ENCODE measurements around the gene FRY.

Gene FRY

GRCh38 chr13:32016631-32017030, 14.9 kb upstream of the FRY start:
- DNase-seq (ENCODE audit: low spot score) = no peak

DNA sequence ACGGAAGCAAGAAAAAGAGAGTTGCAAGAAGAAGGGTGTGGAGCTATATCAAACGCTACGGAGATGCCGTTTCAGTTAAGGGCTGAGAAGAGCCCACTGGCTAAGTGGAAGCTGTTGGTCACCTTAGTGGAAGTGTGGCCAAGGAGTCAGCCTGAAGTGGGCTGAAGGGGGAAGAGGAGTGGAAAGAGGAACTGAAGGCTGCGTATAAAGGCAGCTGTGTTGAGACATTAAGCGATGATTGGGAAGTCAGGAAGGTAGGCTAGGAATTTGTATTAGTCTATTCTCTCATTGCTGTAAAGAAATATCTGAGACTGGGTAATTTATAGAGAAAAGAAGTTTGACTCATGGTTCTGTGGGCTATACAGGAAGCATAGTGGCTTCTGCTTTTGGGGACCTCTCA, 14.1 kb upstream of the FRY start:
- no peak for DNase-seq (ENCODE audit: low spot score)

GRCh38 chr13:32019612-32020233, 11.9 kb upstream of the FRY start:
- no peak for DNase-seq (ENCODE audit: low spot score)

DNA sequence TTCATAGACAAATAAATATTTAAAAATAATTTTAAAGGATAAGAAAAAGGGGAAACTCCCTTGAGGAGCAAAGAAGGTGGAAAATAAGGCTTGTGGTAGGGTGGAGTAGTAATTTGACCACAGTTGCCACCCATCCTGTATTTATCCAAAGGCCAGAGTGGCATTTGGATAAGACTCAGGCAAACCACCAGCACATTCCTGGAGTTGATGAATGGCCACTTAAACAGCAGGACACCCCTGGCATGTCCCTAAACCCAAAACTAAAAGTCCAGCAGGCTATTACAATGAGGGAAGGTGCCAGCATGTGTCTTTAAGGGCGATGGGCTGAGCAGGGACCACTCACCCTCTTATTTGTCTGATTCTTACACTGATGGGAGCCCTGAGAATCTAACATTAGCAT, 9.8 kb upstream of the FRY start:
- DNase-seq (ENCODE audit: low spot score) = no peak

DNA sequence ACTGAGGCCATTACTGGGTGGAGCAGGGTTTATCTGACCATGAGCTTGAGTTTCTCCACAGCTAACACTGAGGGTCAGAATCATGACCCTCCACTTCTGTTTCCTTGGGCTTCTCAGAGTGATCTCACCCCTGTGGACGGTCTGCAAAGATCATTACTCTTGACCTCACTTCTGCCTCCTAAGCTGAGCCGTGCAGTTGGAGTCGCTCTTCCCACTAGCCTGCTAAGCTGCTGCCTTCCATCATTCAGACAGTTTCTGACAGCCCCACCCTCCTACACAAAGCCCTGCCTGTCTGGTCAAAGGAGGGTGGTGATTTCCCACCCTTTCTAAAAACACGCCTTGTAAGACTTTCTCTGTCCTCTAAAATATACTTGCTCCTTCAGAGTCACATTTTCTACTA, 9.3 kb upstream of the FRY start:
- no peak for DNase-seq (ENCODE audit: low spot score)

GRCh38 chr13:32023096-32023495, 8.5 kb upstream of the FRY start:
- no peak for DNase-seq (ENCODE audit: low spot score)

DNA sequence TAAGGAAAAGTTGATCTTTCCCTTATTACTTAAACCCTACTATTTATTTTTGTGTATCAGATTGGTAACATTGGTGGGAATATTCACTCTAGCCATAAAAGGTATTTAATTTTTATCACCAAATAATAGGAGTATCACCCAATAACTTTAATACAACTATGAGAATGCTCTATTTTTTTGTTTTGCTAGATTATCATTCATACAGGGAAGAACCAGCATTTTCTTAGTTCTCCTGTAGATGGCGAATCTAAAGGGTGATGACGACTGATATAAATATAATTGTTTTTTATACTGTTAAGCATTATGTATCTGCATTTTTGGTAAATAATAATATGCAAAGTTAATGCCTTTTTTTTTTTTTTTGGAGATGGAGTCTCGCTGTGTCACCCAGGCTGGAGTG, 7.9 kb upstream of the FRY start:
- no peak for DNase-seq (ENCODE audit: low spot score)

- no peak for DNase-seq (ENCODE audit: low spot score)
These were observed 6.8 kb upstream of the FRY start for GRCh38 chr13:32024750-32025149.

DNA sequence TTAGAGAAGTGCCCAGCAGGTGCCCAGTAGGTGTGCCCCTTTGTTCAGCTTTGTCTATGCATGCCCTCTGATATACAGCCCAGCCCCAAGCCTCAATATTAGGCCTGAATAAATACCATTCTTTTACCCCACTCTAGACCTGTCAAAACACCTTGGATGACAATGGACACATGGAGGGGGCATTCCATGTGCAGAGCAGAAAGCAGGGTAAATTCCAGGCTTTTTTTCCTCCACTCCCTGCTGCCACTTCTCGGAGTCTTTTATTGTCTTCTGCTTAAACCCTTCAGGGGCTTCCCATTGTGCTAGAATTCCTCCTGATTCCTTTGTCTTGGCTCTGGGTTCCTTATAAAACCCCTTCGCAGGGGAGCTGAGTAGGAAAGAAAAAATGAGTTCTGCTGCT, 5.8 kb upstream of the FRY start:
- DNase-seq (ENCODE audit: low spot score) = no peak

DNA sequence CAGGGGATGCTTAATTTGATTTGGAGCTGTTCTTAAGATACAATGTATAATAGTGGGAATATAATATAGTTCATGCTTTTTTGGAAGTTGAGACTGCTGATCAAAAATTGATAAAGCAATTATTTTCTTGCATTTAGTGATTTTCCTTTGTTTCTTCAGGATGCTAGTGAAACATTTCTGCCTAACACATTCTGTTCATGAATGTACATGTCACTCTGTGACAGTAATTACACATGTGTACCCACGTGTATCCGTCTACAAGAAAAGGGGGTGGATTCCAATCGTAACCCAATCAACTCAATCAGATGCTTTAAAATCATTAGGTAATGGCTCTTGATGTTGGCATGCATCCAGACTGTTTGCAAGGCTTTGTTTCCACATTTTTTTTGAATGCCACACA, 5.0 kb upstream of the FRY start:
- no peak for DNase-seq (ENCODE audit: low spot score)

- no peak for DNase-seq (ENCODE audit: low spot score)
These were observed 2.9 kb upstream of the FRY start for GRCh38 chr13:32028711-32029110.

DNA sequence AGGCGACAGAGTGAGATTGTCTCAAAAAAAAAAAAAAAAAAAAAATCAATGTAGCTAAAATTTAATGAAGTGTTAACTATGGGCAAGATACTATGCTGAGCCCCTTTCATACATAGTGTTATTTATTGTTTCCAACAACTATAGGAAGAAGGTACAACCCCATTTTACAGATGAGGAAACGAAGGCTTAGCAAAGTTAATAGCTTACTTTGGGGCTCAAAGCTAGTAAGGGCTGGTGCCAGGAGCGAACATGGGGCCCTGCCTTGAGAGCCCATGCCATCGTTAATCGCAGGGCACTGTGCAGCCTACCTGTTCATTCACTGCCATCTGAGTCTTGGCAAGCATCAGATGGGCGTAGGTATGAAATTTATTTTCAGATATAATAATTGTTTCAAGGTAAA, 1.9 kb upstream of the FRY start:
- DNase-seq (ENCODE audit: low spot score) = no peak

GRCh38 chr13:32031815-32032370, 319 bp downstream of the FRY start:
- no peak for DNase-seq (ENCODE audit: low spot score)

DNA sequence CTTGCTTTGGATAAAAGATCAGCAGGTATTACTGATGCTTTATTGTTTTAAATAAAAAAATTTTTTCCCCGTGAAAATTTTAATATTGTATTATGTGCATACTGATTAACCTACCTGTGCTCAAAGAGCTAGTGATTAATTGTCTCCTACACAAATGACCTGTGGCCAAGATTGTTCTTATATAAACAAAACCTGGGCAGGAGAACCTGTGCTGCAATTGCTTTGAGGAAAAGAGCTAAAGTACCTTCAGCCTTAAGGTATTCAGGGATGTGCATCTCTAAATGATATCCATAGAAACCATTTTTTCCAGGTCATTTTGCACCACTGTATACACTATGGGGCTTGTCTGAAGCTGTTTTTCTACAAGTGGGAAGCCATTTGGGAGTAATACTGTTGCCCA, 1.2 kb downstream of the FRY start:
- DNase-seq (ENCODE audit: low spot score) = no peak

DNA sequence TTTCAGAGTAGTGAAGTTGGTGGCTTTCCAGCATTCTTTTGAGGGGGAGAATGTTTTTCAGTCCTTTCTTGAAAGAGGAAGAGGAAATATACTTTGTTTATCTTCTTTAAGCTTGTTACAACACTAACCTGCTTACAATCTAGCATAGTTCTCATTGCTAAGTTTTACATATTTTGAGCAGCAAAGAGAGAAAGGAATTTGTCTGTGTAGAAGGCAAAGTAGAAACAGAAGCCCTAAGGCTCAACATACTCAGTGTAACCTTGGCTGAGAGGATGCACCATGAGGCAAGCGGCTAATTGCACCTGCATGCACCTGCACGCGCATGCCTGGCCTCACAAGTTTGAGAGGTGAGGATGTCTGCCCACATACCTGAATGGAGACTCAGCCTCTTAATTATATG, 2.2 kb downstream of the FRY start:
- DNase-seq (ENCODE audit: low spot score) = no peak

- no peak for DNase-seq (ENCODE audit: low spot score)
These were observed 4.1 kb downstream of the FRY start for GRCh38 chr13:32035716-32036115.

DNA sequence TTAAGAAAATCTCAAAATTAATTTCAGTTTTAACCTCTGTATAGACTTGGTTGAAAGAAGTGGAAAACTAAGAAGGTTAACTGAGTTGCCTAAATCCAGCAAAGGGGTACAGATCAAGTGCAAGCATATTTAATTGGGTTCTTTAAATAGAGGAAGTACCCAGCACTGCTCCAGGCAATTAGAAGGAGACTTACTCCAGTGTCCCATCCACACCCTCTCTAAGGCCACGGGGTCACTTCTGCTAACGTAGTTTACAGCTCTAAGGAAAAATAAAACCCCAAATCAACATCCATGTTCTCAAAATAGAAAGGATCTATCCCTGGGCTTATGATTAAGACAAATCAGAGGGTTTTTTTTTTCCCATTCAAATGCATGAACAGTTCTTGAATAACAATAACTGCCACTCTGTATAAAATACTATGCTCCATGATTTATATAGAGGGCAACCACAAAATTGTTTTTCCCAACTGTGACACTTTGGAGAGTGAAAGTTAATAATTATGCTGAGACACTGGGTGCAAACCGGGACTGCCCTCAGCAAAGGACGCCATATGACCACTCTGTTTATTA, 4.6 kb downstream of the FRY start:
- no peak for DNase-seq (ENCODE audit: low spot score)

DNA sequence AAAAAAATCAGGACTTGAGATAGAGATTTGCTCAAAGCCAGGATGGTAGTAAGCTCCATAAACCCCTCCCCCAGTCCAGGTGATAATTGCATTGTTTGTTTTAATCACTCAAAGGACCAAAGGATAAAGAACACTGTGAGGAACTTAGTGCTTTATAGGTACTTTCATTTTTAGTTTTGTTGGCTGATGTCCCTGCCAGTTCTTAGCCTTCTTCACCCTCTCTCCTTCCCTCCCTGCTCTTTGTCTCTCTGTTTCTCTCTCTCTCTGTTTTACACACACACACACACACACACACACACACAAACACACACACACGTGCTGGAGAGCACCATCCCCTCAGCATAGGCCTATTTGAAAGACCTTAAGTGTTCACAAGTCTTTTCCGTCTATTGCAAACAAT, 5.2 kb downstream of the FRY start:
- DNase-seq (ENCODE audit: low spot score) = no peak

- DNase-seq (ENCODE audit: low spot score) = no peak
These were observed 5.9 kb downstream of the FRY start for GRCh38 chr13:32037471-32037870.

GRCh38 chr13:32038343-32038742, 6.8 kb downstream of the FRY start:
- no peak for DNase-seq (ENCODE audit: low spot score)

DNA sequence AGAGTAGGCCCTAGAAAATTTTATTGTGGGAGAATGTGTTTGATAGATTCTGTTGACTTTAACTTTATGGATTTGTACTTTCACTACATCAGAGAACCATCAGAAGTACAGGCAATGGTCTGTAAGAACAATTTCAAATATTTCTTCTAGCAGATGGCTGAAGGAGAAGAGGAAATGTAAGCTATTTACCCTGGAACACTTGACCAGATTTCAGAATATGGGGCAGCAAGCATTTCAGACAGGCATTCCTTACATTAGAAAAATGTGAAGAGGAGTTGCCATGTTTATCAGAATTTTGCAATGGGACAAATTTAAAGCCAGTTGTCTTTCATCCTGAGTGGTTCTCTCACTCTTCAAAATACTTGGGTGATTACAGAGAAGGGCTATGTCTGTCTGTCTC, 7.5 kb downstream of the FRY start:
- no peak for DNase-seq (ENCODE audit: low spot score)

GRCh38 chr13:32039528-32039927, 8.0 kb downstream of the FRY start:
- no peak for DNase-seq (ENCODE audit: low spot score)

- DNase-seq (ENCODE audit: low spot score) = no peak
These were observed 8.6 kb downstream of the FRY start for GRCh38 chr13:32040052-32040642.

- no peak for DNase-seq (ENCODE audit: low spot score)
These were observed 9.1 kb downstream of the FRY start for GRCh38 chr13:32040689-32041088.
